Fibroblast of lung (primary cell): Measurements from ENCODE around the gene TP53BP1. TPM values are rescaled to one million over a fixed set of nuclear protein-coding genes. Genes with fewer than 3 reads are reported as not detected.
A peak's percentile ranks its signal among the peaks of the same experiment; 100 is the strongest.

Experiments
- DNase-seq, 2 donors: peaks; one replicate each; pipeline versions ENCODE4 v3.0.0 to v3.0.0-alpha.2; 2010; ENCODE audit warnings: low read depth in 2 of 2
- H2AFZ ChIP-seq: 2 replicates; pipeline ENCODE4 v1.5.1; 2012; ENCODE audit warnings: low read length, control low read depth, inconsistent platforms
- H3K27ac ChIP-seq: 2 replicates; pipeline ENCODE4 v1.5.1; 2011; ENCODE audit warnings: low read length, control low read depth; ENCODE audit not compliant: insufficient read depth
- H3K27me3 ChIP-seq: 2 replicates; pipeline ENCODE4 v1.5.1; 2011; ENCODE audit warnings: mild to moderate bottlenecking, low read length; ENCODE audit not compliant: control insufficient read depth, insufficient read depth
- H3K36me3 ChIP-seq: 2 replicates; pipeline ENCODE4 v1.5.1; 2011; ENCODE audit warnings: low read length; ENCODE audit not compliant: control insufficient read depth, insufficient read depth
- H3K4me1 ChIP-seq: 2 replicates; pipeline ENCODE4 v1.5.1; 2011; ENCODE audit warnings: low read length; ENCODE audit not compliant: control insufficient read depth, insufficient read depth; ENCODE audit errors: extremely low read depth
- H3K4me2 ChIP-seq: 2 replicates; pipeline ENCODE4 v1.5.1; 2011; ENCODE audit warnings: low read length, control low read depth; ENCODE audit not compliant: insufficient read depth; ENCODE audit errors: extremely low read depth
- H3K4me3 ChIP-seq, 4 experiments: fragments of 200-600 bp in 1 of 4; sonication (generic) in 1 of 4; replicated peaks in 1 of 4; 2 replicates each; pipeline ENCODE4 v1.5.1; 2011 to 2016; ENCODE audit warnings: low read length in 4 of 4, low read depth in 3 of 4, mild to moderate bottlenecking in 3 of 4, control low read depth in 2 of 4, inconsistent platforms in 1 of 4, mixed read lengths in 1 of 4; ENCODE audit not compliant: insufficient read depth in 1 of 4; ENCODE audit errors: control extremely low read depth in 1 of 4
- H3K79me2 ChIP-seq: 2 replicates; pipeline ENCODE4 v1.5.1; 2012; ENCODE audit warnings: mild to moderate bottlenecking, low read length, inconsistent platforms; ENCODE audit not compliant: control insufficient read depth, insufficient read depth
- H3K9ac ChIP-seq: 2 replicates; pipeline ENCODE4 v1.5.1; 2011; ENCODE audit warnings: mild to moderate bottlenecking, low read length, control low read depth; ENCODE audit not compliant: insufficient read depth
- H3K9me3 ChIP-seq: 2 replicates; pipeline ENCODE4 v1.5.1; 2012; ENCODE audit warnings: low read depth, low read length; ENCODE audit not compliant: control insufficient read depth, insufficient read depth
- H4K20me1 ChIP-seq: 2 replicates; pipeline ENCODE4 v1.5.1; 2011; ENCODE audit warnings: low read length; ENCODE audit not compliant: control insufficient read depth, insufficient read depth; ENCODE audit errors: extremely low read depth
- CTCF ChIP-seq, 2 donors: IDR thresholded peaks in 1 of 2; conservative IDR thresholded peaks in 1 of 2; 1 replicate in 1 of 2; 2 replicates in 1 of 2; pipeline ENCODE4 v1.5.1; 2011 to 2012; ENCODE audit warnings: low read length in 2 of 2, control low read depth in 1 of 2, inconsistent platforms in 1 of 2, low read depth in 1 of 2, mild to moderate bottlenecking in 1 of 2
- EZH2 ChIP-seq: IDR thresholded peaks from 2 replicates; pipeline ENCODE4 v1.5.1; 2012; ENCODE audit warnings: low read length, control low read depth, mild to moderate bottlenecking; ENCODE audit errors: missing control alignments
- polyA plus RNA-seq, 2 donors: library from polyadenylated mRNA; depleted of rRNA in 1 of 2; stranded (reverse) in 1 of 2; unstranded in 1 of 2; fragments of >200 nt; gene quantifications; 2 replicates each; pipeline ENCODE4 v1.2.1, GENCODE V29; 2011 to 2012; ENCODE audit warnings: missing spikeins in 1 of 2
- total RNA-seq: library from RNA; depleted of rRNA; stranded (reverse); fragments of >200 nt; gene quantifications from 2 replicates; pipeline ENCODE4 v1.2.1, GENCODE V29; 2014

Gene TP53BP1
- total and polyA plus RNA-seq, 2 donors (not counting 1 experiment from before 2014, with no cell fraction given): 38.8 to 132 TPM

GRCh38 chr15:43446344-43446743 is 46.6 kb downstream of the TP53BP1 start:
- no peaks in the 10 kb centered on the region for H4K20me1 ChIP-seq
- no peak overlapping the region for H3K4me2 ChIP-seq
- H3K79me2 ChIP-seq: no peaks in the 10 kb centered on the region
- peaks cover 3% of the 10 kb centered on the region for H3K4me1 ChIP-seq
- H3K9me3 ChIP-seq: no peaks in the 10 kb centered on the region
- no peaks in the 10 kb centered on the region for H3K27me3 ChIP-seq
- no peak for DNase-seq
- no peak overlapping the region for H2AFZ ChIP-seq
- H3K27ac ChIP-seq: no peak overlapping the region
- H3K4me3 ChIP-seq: no peak overlapping the region
- no peak for TF ChIP-seq EZH2
- TF ChIP-seq CTCF (conservative IDR thresholded peaks at IDR 0.05 in 1 of 2, IDR thresholded peaks at IDR 0.05 in 1 of 2; ENCODE audit: low read depth in 1 of 2, low read length in 2 of 2): no peak
- no peak overlapping the region for H3K9ac ChIP-seq
- H3K36me3 ChIP-seq: peaks cover 7% of the 10 kb centered on the region

GRCh38 chr15:43441316-43441715 is 51.6 kb downstream of the TP53BP1 start:
- H3K4me1 ChIP-seq: peaks cover 3% of the 10 kb centered on the region
- no peaks in the 10 kb centered on the region for H3K79me2 ChIP-seq
- peak overlapping the region; percentile 56 for H3K27ac ChIP-seq
- H3K36me3 ChIP-seq: peaks cover 3% of the 10 kb centered on the region
- H3K9me3 ChIP-seq: no peaks in the 10 kb centered on the region
- no peaks in the 10 kb centered on the region for H3K27me3 ChIP-seq
- no peaks in the 10 kb centered on the region for H4K20me1 ChIP-seq
- H2AFZ ChIP-seq: no peak overlapping the region
- TF ChIP-seq EZH2 (no peak), CTCF (conservative IDR thresholded peaks at IDR 0.05 in 1 of 2, IDR thresholded peaks at IDR 0.05 in 1 of 2; ENCODE audit: low read depth in 1 of 2, low read length in 2 of 2) (no peak)
- H3K9ac ChIP-seq: no peak overlapping the region
- no peak overlapping the region for H3K4me2 ChIP-seq
- H3K4me3 ChIP-seq: peak overlapping the region in 1 of 4 experiments; percentile 2
- DNase-seq: peak; percentile 42 to 55

- peak overlapping the region in 1 of 4 experiments; percentile 2 for H3K4me3 ChIP-seq
Measured at GRCh38 chr15:43440721-43441281, 52.2 kb downstream of the TP53BP1 start.

More at GRCh38 chr15:43440721-43441281, 52.2 kb downstream of the TP53BP1 start:
- peak; percentile 98 for DNase-seq
- H3K27ac ChIP-seq: peak overlapping the region; percentile 67
- peaks cover 1% of the 10 kb centered on the region for H3K36me3 ChIP-seq
- H3K9me3 ChIP-seq: no peaks in the 10 kb centered on the region
- peaks cover 3% of the 10 kb centered on the region for H3K4me1 ChIP-seq
- no peaks in the 10 kb centered on the region for H3K79me2 ChIP-seq
- H2AFZ ChIP-seq: no peak overlapping the region
- H3K9ac ChIP-seq: no peak overlapping the region
- no peak overlapping the region for H3K4me2 ChIP-seq
- TF ChIP-seq CTCF (conservative IDR thresholded peaks at IDR 0.05 in 1 of 2, IDR thresholded peaks at IDR 0.05 in 1 of 2; ENCODE audit: low read depth in 1 of 2, low read length in 2 of 2): peak; percentile 46 to 54
- TF ChIP-seq EZH2: no peak
- no peaks in the 10 kb centered on the region for H3K27me3 ChIP-seq
- H4K20me1 ChIP-seq: no peaks in the 10 kb centered on the region
